H1 (cell line): ENCODE data around the gene MARCHF2.

Experiments
- CBX5 ChIP-seq: fragments of 300-800, 300-1000 bp; sonication (generic); IDR thresholded peaks from 2 replicates; pipeline ENCODE4 v1.7.1; 2016; ENCODE audit warnings: antibody characterized with exemption, low read length, low read depth
- CTCF ChIP-seq, 3 experiments: IDR thresholded peaks; 1 replicate in 2 of 3; 2 replicates in 1 of 3; pipeline versions ENCODE4 v1.5.1 to v1.6.1; 2011; ENCODE audit warnings: low read length in 3 of 3, mild to moderate bottlenecking in 3 of 3, inconsistent platforms in 2 of 3, low read depth in 1 of 3, moderate library complexity in 1 of 3; ENCODE audit not compliant: insufficient read depth in 1 of 3; ENCODE audit errors: control extremely low read depth in 1 of 3
- EZH2 ChIP-seq: fragments of 200-600 bp; sonication (generic); IDR thresholded peaks from 2 replicates; pipeline ENCODE4 v1.7.1; 2012; ENCODE audit warnings: low read depth, mild to moderate bottlenecking, moderate library complexity, low read length, inconsistent platforms; ENCODE audit not compliant: severe bottlenecking
- GABPA ChIP-seq: IDR thresholded peaks from 2 replicates; pipeline ENCODE4 v1.6.1; 2011; ENCODE audit warnings: mild to moderate bottlenecking, low read length, moderate library complexity, borderline replicate concordance; ENCODE audit not compliant: insufficient read depth
- KDM5A ChIP-seq: fragments of 200-600 bp; IDR thresholded peaks from 2 replicates; pipeline ENCODE4 v1.7.1; 2012; ENCODE audit warnings: mild to moderate bottlenecking, low read length, inconsistent platforms, mixed read lengths
- POLR2A ChIP-seq, 2 experiments: IDR thresholded peaks; 1 replicate in 1 of 2; 2 replicates in 1 of 2; pipeline ENCODE4 v1.6.1; 2011; ENCODE audit warnings: low read depth in 2 of 2, low read length in 2 of 2, mild to moderate bottlenecking in 2 of 2; ENCODE audit errors: control extremely low read depth in 1 of 2
- RNF2 ChIP-seq: fragments of 200-900, 300-1000 bp; sonication (generic); IDR thresholded peaks from 2 replicates; pipeline ENCODE4 v1.7.1; 2016; ENCODE audit warnings: borderline replicate concordance, low read depth, mild to moderate bottlenecking, antibody characterized with exemption, low read length; ENCODE audit not compliant: poor library complexity, severe bottlenecking; ENCODE audit errors: missing control alignments
- SRF ChIP-seq: IDR thresholded peaks from 2 replicates; pipeline ENCODE4 v1.6.1; 2011; ENCODE audit warnings: mild to moderate bottlenecking, low read depth, low read length, moderate library complexity
- ZNF274 ChIP-seq: IDR thresholded peaks from 2 replicates; pipeline ENCODE4 v1.7.0; 2012; ENCODE audit warnings: low read length, borderline replicate concordance; ENCODE audit errors: extremely low read depth

- no peak for TF ChIP-seq GABPA
- no peak for TF ChIP-seq CTCF (IDR thresholded peaks at IDR 0.05; ENCODE audit: control extremely low read depth in 1 of 3, insufficient read depth in 1 of 3, low read depth in 1 of 3, low read length in 3 of 3)
- no peak for TF ChIP-seq ZNF274
- no peak for TF ChIP-seq POLR2A (IDR thresholded peaks at IDR 0.05; ENCODE audit: control extremely low read depth in 1 of 2, low read depth in 2 of 2, low read length in 2 of 2)
- no peak for TF ChIP-seq CBX5
- TF ChIP-seq EZH2: no peak
- TF ChIP-seq KDM5A: no peak
- no peak for TF ChIP-seq SRF
- no peak for TF ChIP-seq RNF2
These were observed 48.3 kb downstream of the MARCHF2 start for GRCh38 chr19:8461376-8461775.
